Vagina (tissue), 2 donors: ENCODE measurements around the gene GNAO1.

ENCODE experiments used
- POLR2A ChIP-seq, 2 donors: fragments of 450-650 bp; IDR thresholded peaks; one replicate each; pipeline ENCODE4 v1.6.1; 2017; ENCODE audit warnings: antibody characterized with exemption in 2 of 2, mild to moderate bottlenecking in 2 of 2, moderate library complexity in 2 of 2
- POLR2AphosphoS5 ChIP-seq, 2 donors: sonication (generic); formaldehyde crosslinking; IDR thresholded peaks; one replicate each; pipeline ENCODE4 v1.9.0; 2017; ENCODE audit warnings: antibody characterized with exemption in 2 of 2, mild to moderate bottlenecking in 2 of 2, low read depth in 1 of 2; ENCODE audit not compliant: insufficient read depth in 1 of 2
- TF ChIP-seq, protein P1 (sequence below), 3 experiments: fragments of 450-650 bp in 2 of 3; fragments of 200-600 bp in 1 of 3; sonication (generic) in 1 of 3; IDR thresholded peaks; one replicate each; pipeline ENCODE4 v1.5.1; 2017 to 2019; ENCODE audit warnings: antibody characterized with exemption in 3 of 3, mild to moderate bottlenecking in 2 of 3, moderate library complexity in 2 of 3

DNA sequence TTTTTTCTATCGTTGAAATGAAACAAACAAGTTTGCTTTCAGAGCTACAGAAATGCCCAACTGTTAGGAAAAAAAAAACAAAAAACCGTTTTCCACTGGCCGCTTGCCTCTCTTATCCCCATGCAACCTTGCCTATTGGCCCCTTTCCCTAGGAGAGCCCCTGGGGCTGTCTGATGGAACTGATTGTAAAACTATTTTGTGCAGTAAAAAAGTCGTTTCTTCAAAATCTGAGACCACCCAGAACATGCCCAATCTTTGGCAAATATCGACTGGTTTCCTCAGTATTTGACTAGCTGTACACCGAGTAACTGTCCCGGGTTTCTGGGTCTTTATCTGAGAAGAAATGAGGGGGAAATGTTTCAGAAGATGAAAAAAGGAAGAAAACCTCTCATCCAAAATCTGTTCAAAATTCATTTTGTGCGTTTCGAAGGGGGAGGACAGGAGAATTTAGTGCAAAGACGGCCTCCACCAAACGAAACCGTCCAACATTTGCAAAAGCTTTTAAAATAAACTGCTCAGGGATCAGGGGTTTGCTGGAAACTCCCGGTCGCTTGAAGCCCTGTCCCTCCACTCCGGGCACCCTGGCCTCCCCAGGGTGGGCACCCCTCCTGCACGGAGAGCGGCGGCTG lies 1.1 kb upstream of the GNAO1 start:
- TF ChIP-seq, protein P1, sequence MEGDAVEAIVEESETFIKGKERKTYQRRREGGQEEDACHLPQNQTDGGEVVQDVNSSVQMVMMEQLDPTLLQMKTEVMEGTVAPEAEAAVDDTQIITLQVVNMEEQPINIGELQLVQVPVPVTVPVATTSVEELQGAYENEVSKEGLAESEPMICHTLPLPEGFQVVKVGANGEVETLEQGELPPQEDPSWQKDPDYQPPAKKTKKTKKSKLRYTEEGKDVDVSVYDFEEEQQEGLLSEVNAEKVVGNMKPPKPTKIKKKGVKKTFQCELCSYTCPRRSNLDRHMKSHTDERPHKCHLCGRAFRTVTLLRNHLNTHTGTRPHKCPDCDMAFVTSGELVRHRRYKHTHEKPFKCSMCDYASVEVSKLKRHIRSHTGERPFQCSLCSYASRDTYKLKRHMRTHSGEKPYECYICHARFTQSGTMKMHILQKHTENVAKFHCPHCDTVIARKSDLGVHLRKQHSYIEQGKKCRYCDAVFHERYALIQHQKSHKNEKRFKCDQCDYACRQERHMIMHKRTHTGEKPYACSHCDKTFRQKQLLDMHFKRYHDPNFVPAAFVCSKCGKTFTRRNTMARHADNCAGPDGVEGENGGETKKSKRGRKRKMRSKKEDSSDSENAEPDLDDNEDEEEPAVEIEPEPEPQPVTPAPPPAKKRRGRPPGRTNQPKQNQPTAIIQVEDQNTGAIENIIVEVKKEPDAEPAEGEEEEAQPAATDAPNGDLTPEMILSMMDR (IDR thresholded peaks at IDR 0.05): no peak
- TF ChIP-seq POLR2A (IDR thresholded peaks at IDR 0.05) (no peak), POLR2AphosphoS5 (IDR thresholded peaks at IDR 0.05; ENCODE audit: insufficient read depth in 1 of 2, low read depth in 1 of 2) (no peak)
